CD14-positive monocyte (primary cell): Measurements from ENCODE around the gene GRIP1. TPM values are rescaled to one million over a fixed set of nuclear protein-coding genes. Genes with fewer than 3 reads are reported as not detected.

Source experiments
- DNase-seq, 3 donors: peaks; one replicate each; pipeline ENCODE4 v3.0.0-alpha.2; 2011 to 2022
- H2AFZ ChIP-seq: 2 replicates; pipeline ENCODE4 v1.6.0; 2012; ENCODE audit warnings: mild to moderate bottlenecking, low read depth, low read length, inconsistent platforms; ENCODE audit not compliant: insufficient read depth, poor library complexity, severe bottlenecking
- H3K27ac ChIP-seq, 2 donors: 1 replicate in 1 of 2; 2 replicates in 1 of 2; pipeline ENCODE4 v1.5.1; 2012 to 2013; ENCODE audit warnings: low read length in 2 of 2, control low read depth in 1 of 2, inconsistent platforms in 1 of 2, low read depth in 1 of 2, mild to moderate bottlenecking in 1 of 2
- H3K27me3 ChIP-seq, 2 donors: one replicate each; pipeline versions ENCODE4 v1.6.0 to v1.6.1; 2011 to 2013; ENCODE audit warnings: low read length in 2 of 2; ENCODE audit not compliant: control insufficient read depth in 2 of 2, insufficient read depth in 2 of 2
- H3K36me3 ChIP-seq, 2 donors: replicated peaks in 1 of 2; 1 replicate in 1 of 2; 2 replicates in 1 of 2; pipeline versions ENCODE4 v1.5.1 to v1.6.1; 2012 to 2013; ENCODE audit warnings: low read length in 2 of 2, control low read depth in 1 of 2, inconsistent platforms in 1 of 2, mild to moderate bottlenecking in 1 of 2; ENCODE audit not compliant: insufficient read depth in 2 of 2, control insufficient read depth in 1 of 2
- H3K4me1 ChIP-seq, 2 donors: 1 replicate in 1 of 2; 2 replicates in 1 of 2; pipeline versions ENCODE4 v1.5.1 to v1.6.1; 2012 to 2013; ENCODE audit warnings: low read length in 2 of 2, control low read depth in 1 of 2, inconsistent platforms in 1 of 2, mild to moderate bottlenecking in 1 of 2, moderate library complexity in 1 of 2; ENCODE audit not compliant: insufficient read depth in 2 of 2, control insufficient read depth in 1 of 2
- H3K4me2 ChIP-seq: replicated peaks from 2 replicates; pipeline ENCODE3; 2012; ENCODE audit warnings: low read length, moderate library complexity, mild to moderate bottlenecking; ENCODE audit not compliant: poor library complexity, severe bottlenecking; ENCODE audit errors: extremely low read depth
- H3K4me3 ChIP-seq, 3 experiments: fragments of 200-600 bp in 1 of 3; sonication (generic) in 1 of 3; replicated peaks in 1 of 3; 1 replicate in 2 of 3; 2 replicates in 1 of 3; pipeline ENCODE4 v1.5.1; 2011 to 2013; ENCODE audit warnings: low read length in 3 of 3, mild to moderate bottlenecking in 3 of 3, control low read depth in 2 of 3, low read depth in 2 of 3, inconsistent platforms in 1 of 3, moderate library complexity in 1 of 3
- H3K79me2 ChIP-seq: 2 replicates; pipeline ENCODE4 v1.6.0; 2012; ENCODE audit warnings: mild to moderate bottlenecking, control low read depth, inconsistent platforms, low read length, moderate library complexity; ENCODE audit not compliant: insufficient read depth
- H3K9ac ChIP-seq: 2 replicates; pipeline ENCODE4 v1.6.0; 2017; ENCODE audit warnings: low read length, mild to moderate bottlenecking; ENCODE audit not compliant: insufficient read depth, poor library complexity, severe bottlenecking
- H3K9me3 ChIP-seq, 2 donors: replicated peaks in 1 of 2; 1 replicate in 1 of 2; 2 replicates in 1 of 2; pipeline versions ENCODE4 v1.5.1 to v1.6.1; 2012 to 2013; ENCODE audit warnings: low read length in 2 of 2, control low read depth in 1 of 2; ENCODE audit not compliant: control insufficient read depth in 1 of 2, insufficient read depth in 1 of 2
- H4K20me1 ChIP-seq: 2 replicates; pipeline ENCODE4 v1.6.0; 2012; ENCODE audit warnings: mild to moderate bottlenecking, low read length, control low read depth, moderate library complexity; ENCODE audit not compliant: insufficient read depth
- H3K27ac Mint-ChIP-seq, 7 donors: one replicate each; pipeline ENCODE4 v1.8.0; 2020; ENCODE audit warnings: mild to moderate bottlenecking in 7 of 7, mixed read lengths in 7 of 7, moderate library complexity in 6 of 7, inconsistent platforms in 2 of 7
- H3K27me3 Mint-ChIP-seq, 3 donors: one replicate each; pipeline ENCODE4 v1.8.0; 2021 to 2022; ENCODE audit warnings: low read depth in 3 of 3, mild to moderate bottlenecking in 3 of 3, mixed read lengths in 3 of 3, moderate library complexity in 3 of 3, inconsistent platforms in 1 of 3
- H3K36me3 Mint-ChIP-seq, 2 donors: one replicate each; pipeline ENCODE4 v1.8.0; 2020; ENCODE audit warnings: mixed read lengths in 2 of 2, inconsistent platforms in 1 of 2, mild to moderate bottlenecking in 1 of 2
- H3K4me1 Mint-ChIP-seq: one replicate; pipeline ENCODE4 v1.8.0; 2020; ENCODE audit warnings: mild to moderate bottlenecking, mixed read lengths
- H3K4me3 Mint-ChIP-seq, 2 donors: one replicate each; pipeline ENCODE4 v1.8.0; 2020; ENCODE audit warnings: mild to moderate bottlenecking in 2 of 2, mixed read lengths in 2 of 2, moderate library complexity in 1 of 2
- H3K9me3 Mint-ChIP-seq, 7 donors: one replicate each; pipeline ENCODE4 v1.8.0; 2020 to 2022; ENCODE audit warnings: mixed read lengths in 7 of 7, mild to moderate bottlenecking in 6 of 7, moderate library complexity in 6 of 7, inconsistent platforms in 2 of 7
- WGBS: methylation state at CpG from one replicate; pipeline ENCODE4 v1.1.5; 2013; ENCODE audit warnings: missing lambda C conversion rate; ENCODE audit not compliant: insufficient coverage; 5-methylcytosine and 5-hydroxymethylcytosine counted together
- intact Hi-C, 2 donors: fragments of 100-400 bp; cut with micrococcal nuclease; formaldehyde crosslinking; loops; one replicate each; pipeline versions ENCODE4 v1.15.0 to v1.15.1; 2023
- polyA plus RNA-seq, 3 donors: library from polyadenylated mRNA; depleted of rRNA in 1 of 3; unstranded in 2 of 3; stranded (reverse) in 1 of 3; fragments of 300-500 nt in 2 of 3; fragments of >200 nt in 1 of 3; fragmentation: Illumina TruSeq in 2 of 3; gene quantifications; 1 replicate in 2 of 3; 2 replicates in 1 of 3; pipeline ENCODE4 v1.2.3, GENCODE V29; 2012 to 2021
- TF ChIP-seq, protein P1 (sequence below): fragments of 200-600 bp; IDR thresholded peaks from one replicate; pipeline ENCODE4 v1.8.0; 2022; ENCODE audit warnings: antibody characterized with exemption, mild to moderate bottlenecking

Gene GRIP1
- polyA plus RNA-seq, 3 donors = 0.21 TPM; not detected in 2

GRCh38 chr12:66707002-66707697 is 28.3 kb upstream of the GRIP1 start:
- Histone ChIP-seq H3K4me3 (no peak overlapping the region), H3K4me2 (no peak overlapping the region), H3K36me3 (no peaks in the 10 kb centered on the region), H2AFZ (no peak overlapping the region), H3K9ac (no peak overlapping the region), H3K4me1 (no peaks in the 10 kb centered on the region), H3K9me3 (no peaks in the 10 kb centered on the region), H3K79me2 (no peaks in the 10 kb centered on the region), H4K20me1 (no peaks in the 10 kb centered on the region), H3K27me3 (no peaks in the 10 kb centered on the region), H3K27ac (no peak overlapping the region)
- TF ChIP-seq, protein P1, sequence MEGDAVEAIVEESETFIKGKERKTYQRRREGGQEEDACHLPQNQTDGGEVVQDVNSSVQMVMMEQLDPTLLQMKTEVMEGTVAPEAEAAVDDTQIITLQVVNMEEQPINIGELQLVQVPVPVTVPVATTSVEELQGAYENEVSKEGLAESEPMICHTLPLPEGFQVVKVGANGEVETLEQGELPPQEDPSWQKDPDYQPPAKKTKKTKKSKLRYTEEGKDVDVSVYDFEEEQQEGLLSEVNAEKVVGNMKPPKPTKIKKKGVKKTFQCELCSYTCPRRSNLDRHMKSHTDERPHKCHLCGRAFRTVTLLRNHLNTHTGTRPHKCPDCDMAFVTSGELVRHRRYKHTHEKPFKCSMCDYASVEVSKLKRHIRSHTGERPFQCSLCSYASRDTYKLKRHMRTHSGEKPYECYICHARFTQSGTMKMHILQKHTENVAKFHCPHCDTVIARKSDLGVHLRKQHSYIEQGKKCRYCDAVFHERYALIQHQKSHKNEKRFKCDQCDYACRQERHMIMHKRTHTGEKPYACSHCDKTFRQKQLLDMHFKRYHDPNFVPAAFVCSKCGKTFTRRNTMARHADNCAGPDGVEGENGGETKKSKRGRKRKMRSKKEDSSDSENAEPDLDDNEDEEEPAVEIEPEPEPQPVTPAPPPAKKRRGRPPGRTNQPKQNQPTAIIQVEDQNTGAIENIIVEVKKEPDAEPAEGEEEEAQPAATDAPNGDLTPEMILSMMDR = no peak
- DNase-seq = no peak
- peaks cover 0 to 7% (median 0%) of the 10 kb centered on the region in 7 donors for H3K9me3 Mint-ChIP-seq
- intact Hi-C loops = no loop called here
- H3K27me3 Mint-ChIP-seq = peaks cover 2 to 9% (median 3%) of the 10 kb centered on the region in 3 donors
- H3K4me3 Mint-ChIP-seq = no peak overlapping the region
- no peaks in the 10 kb centered on the region for H3K36me3 Mint-ChIP-seq
- H3K27ac Mint-ChIP-seq = no peak overlapping the region
- H3K4me1 Mint-ChIP-seq = no peaks in the 10 kb centered on the region
- WGBS = no CpG with 5 or more reads among the region's 4 CpGs

- Histone ChIP-seq H4K20me1 (no peaks in the 10 kb centered on the region), H3K4me3 (no peak overlapping the region), H3K27ac (no peak overlapping the region), H3K79me2 (no peaks in the 10 kb centered on the region), H3K36me3 (no peaks in the 10 kb centered on the region), H2AFZ (no peak overlapping the region), H3K4me1 (no peaks in the 10 kb centered on the region), H3K9me3 (no peaks in the 10 kb centered on the region), H3K27me3 (no peaks in the 10 kb centered on the region), H3K4me2 (no peak overlapping the region), H3K9ac (no peak overlapping the region)
- intact Hi-C loops = loop anchor here in 1 of 2 donors (10.0 kb wide), 2 partner anchors 345 to 555 kb away; no protein-coding TSS in a partner anchor
- Mint-ChIP-seq H3K4me3 (no peak overlapping the region), H3K9me3 (peaks cover 0 to 4% (median 0%) of the 10 kb centered on the region in 7 donors), H3K36me3 (no peaks in the 10 kb centered on the region), H3K27me3 (peaks cover 3 to 7% (median 6%) of the 10 kb centered on the region in 3 donors), H3K27ac (no peak overlapping the region), H3K4me1 (no peaks in the 10 kb centered on the region)
- TF ChIP-seq, protein P1 = no peak
- no peak for DNase-seq
- 88% methylated on average over 2 of the region's 4 CpGs for WGBS
These were observed 21.0 kb upstream of the GRIP1 start for GRCh38 chr12:66699738-66700482.
